ENCODE data around the gene GPR152. TPM values are rescaled to one million over a fixed set of nuclear protein-coding genes. Genes with fewer than 3 reads are reported as not detected.

Gene GPR152
- total RNA-seq, 1 donor from 2014 or later: not detected

GRCh38 chr11:67472882-67473281, 20.4 kb upstream of the GPR152 start:
- no peaks in the 10 kb centered on the region for H3K27me3 ChIP-seq
- TF ChIP-seq POLR2AphosphoS5 (IDR thresholded peaks at IDR 0.05; ENCODE audit: insufficient read depth in 1 of 2, low read depth in 1 of 2): no peak
- TF ChIP-seq CTCF (IDR thresholded peaks at IDR 0.05): no peak
- no peak for TF ChIP-seq POLR2A (IDR thresholded peaks at IDR 0.05)
- intact Hi-C loops (cut with DNase I): no loop called here
- no peak for DNase-seq (ENCODE audit: extremely low spot score in 2 of 2)
- no peak overlapping the region for H3K27ac ChIP-seq
- H3K4me1 ChIP-seq: peaks cover 13% of the 10 kb centered on the region
- no peaks in the 10 kb centered on the region for H3K36me3 ChIP-seq
- H3K4me3 ChIP-seq: no peak overlapping the region
- no peaks in the 10 kb centered on the region for H3K9me3 ChIP-seq

GRCh38 chr11:67470337-67471002, 17.9 kb upstream of the GPR152 start:
- Histone ChIP-seq H3K27ac (no peak overlapping the region), H3K4me1 (peaks cover 36% of the 10 kb centered on the region), H3K36me3 (no peaks in the 10 kb centered on the region), H3K9me3 (no peaks in the 10 kb centered on the region), H3K4me3 (no peak overlapping the region), H3K27me3 (no peaks in the 10 kb centered on the region)
- DNase-seq (ENCODE audit: extremely low spot score in 2 of 2): no peak
- intact Hi-C loops (cut with DNase I): no loop called here
- no peak for TF ChIP-seq CTCF (IDR thresholded peaks at IDR 0.05)
- TF ChIP-seq POLR2AphosphoS5 (IDR thresholded peaks at IDR 0.05; ENCODE audit: insufficient read depth in 1 of 2, low read depth in 1 of 2): no peak
- TF ChIP-seq POLR2A (IDR thresholded peaks at IDR 0.05): no peak

GRCh38 chr11:67469508-67469811, 16.9 kb upstream of the GPR152 start:
- intact Hi-C loops (cut with DNase I): loop anchor here (5.0 to 10.0 kb wide), 2 partner anchors 47 to 65 kb away; partner anchors contain the start of genes PPP1CA and TBC1D10C
- TF ChIP-seq CTCF (IDR thresholded peaks at IDR 0.05): peak in 1 of 3 experiments; percentile 2
- no peak for TF ChIP-seq POLR2AphosphoS5 (IDR thresholded peaks at IDR 0.05; ENCODE audit: insufficient read depth in 1 of 2, low read depth in 1 of 2)
- H3K4me1 ChIP-seq: peaks cover 45% of the 10 kb centered on the region

GRCh38 chr11:67468759-67469507, 16.4 kb upstream of the GPR152 start, which contains the start of gene TMEM134:
TSS of gene TMEM134 (minus strand) at chr11:67469251. CDS start at chr11:67469192, 59 bp downstream.
- TF ChIP-seq POLR2A (IDR thresholded peaks at IDR 0.05) (peak in 1 of 2 donors; percentile 52), CTCF (IDR thresholded peaks at IDR 0.05) (peak in 1 of 3 experiments; percentile 34), POLR2AphosphoS5 (IDR thresholded peaks at IDR 0.05; ENCODE audit: insufficient read depth in 1 of 2, low read depth in 1 of 2) (peak; percentile 51 to 91)
- H3K27ac ChIP-seq: peak within 1 kb of the TSS; percentile 78
- H3K4me3 ChIP-seq: peak within 1 kb of the TSS; percentile 67 to 87
- H3K36me3 ChIP-seq: no peaks in the 10 kb centered on the region
- intact Hi-C loops (cut with DNase I): loop anchor here (5.0 to 10.0 kb wide), 2 partner anchors 47 to 64 kb away; partner anchors contain the start of genes PPP1CA and TBC1D10C
- H3K4me1 ChIP-seq: peaks cover 50% of the 10 kb centered on the region
- H3K27me3 ChIP-seq: no peaks in the 10 kb centered on the region
- no peaks in the 10 kb centered on the region for H3K9me3 ChIP-seq
- DNase-seq (ENCODE audit: extremely low spot score in 2 of 2): no peak

More at GRCh38 chr11:67469508-67469811, 16.9 kb upstream of the GPR152 start:
- H3K27ac ChIP-seq: peak overlapping the region; percentile 78
- H3K9me3 ChIP-seq: no peaks in the 10 kb centered on the region
- no peak for DNase-seq (ENCODE audit: extremely low spot score in 2 of 2)
- no peaks in the 10 kb centered on the region for H3K27me3 ChIP-seq
- H3K36me3 ChIP-seq: no peaks in the 10 kb centered on the region
- H3K4me3 ChIP-seq: peak overlapping the region; percentile 67 to 87

- peak overlapping the region; percentile 78 for H3K27ac ChIP-seq
- no peaks in the 10 kb centered on the region for H3K36me3 ChIP-seq
- no peaks in the 10 kb centered on the region for H3K9me3 ChIP-seq
- no peaks in the 10 kb centered on the region for H3K27me3 ChIP-seq
- TF ChIP-seq POLR2A (IDR thresholded peaks at IDR 0.05) (no peak), POLR2AphosphoS5 (IDR thresholded peaks at IDR 0.05; ENCODE audit: insufficient read depth in 1 of 2, low read depth in 1 of 2) (no peak), CTCF (IDR thresholded peaks at IDR 0.05) (no peak)
- H3K4me3 ChIP-seq: peak overlapping the region; percentile 67 to 87
- intact Hi-C loops (cut with DNase I): loop anchor here (5.0 to 10.0 kb wide), 2 partner anchors 46 to 64 kb away; partner anchors contain the start of genes PPP1CA and TBC1D10C
- H3K4me1 ChIP-seq: peaks cover 55% of the 10 kb centered on the region
- DNase-seq (ENCODE audit: extremely low spot score in 2 of 2): no peak
Observed at GRCh38 chr11:67468456-67468758, 15.9 kb upstream of the GPR152 start.

Measured in vagina (tissue), 2 donors.